OCI-LY3 (cell line): ENCODE results near the gene RHCG.

Experiments
- CTCF ChIP-seq: fragments of 200-600, 300-600 bp; sonication (generic); IDR thresholded peaks from 2 replicates; pipeline ENCODE4 v1.5.1; 2014; ENCODE audit warnings: antibody characterized with exemption, low read length, low read depth
- EZH2phosphoT487 ChIP-seq: fragments of 200-600 bp; shearing (Covaris generic); IDR thresholded peaks from 2 replicates; pipeline ENCODE4 v1.6.1; 2018; ENCODE audit warnings: antibody characterized with exemption, mixed run types, low read depth

DNA sequence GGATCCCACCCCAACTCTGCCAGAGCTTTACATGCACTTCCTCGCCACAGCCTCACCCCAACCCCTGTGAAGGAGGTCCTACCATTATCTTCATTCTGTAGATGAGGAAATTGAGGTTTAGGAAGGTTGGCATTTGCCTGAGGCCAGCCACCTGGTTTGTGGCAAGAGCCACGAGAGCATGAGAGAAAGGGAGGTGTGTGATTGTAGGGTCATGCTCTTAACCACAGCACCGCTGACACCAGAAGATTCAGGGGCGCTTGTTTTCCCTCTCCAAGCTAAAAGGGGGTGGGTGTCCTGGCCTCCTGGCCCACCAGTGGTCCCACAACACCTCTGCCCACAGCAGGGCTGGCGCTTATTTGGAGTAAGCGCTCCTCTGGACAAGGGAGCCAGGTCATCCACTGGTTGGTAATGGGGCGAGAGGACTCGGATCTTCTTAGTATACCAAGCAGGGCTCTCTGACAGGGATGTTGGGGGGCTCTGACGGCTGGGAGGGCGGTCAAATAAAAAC is 691 bp downstream of the RHCG start:
- no peak for TF ChIP-seq CTCF
- no peak for TF ChIP-seq EZH2phosphoT487
